HG03521 (cell line): ENCODE data around the gene PCNX4.
A peak's percentile ranks its signal among the peaks of the same experiment; 100 is the strongest.

ENCODE experiments used
- ATAC-seq: cut with Tn5 transposase; IDR thresholded peaks from one replicate; pipeline ENCODE4 v1.9.1; 2021; ENCODE audit warnings: mild to moderate bottlenecking, moderate library complexity; ENCODE audit not compliant: unreplicated experiment

The PCNX4 gene

DNA sequence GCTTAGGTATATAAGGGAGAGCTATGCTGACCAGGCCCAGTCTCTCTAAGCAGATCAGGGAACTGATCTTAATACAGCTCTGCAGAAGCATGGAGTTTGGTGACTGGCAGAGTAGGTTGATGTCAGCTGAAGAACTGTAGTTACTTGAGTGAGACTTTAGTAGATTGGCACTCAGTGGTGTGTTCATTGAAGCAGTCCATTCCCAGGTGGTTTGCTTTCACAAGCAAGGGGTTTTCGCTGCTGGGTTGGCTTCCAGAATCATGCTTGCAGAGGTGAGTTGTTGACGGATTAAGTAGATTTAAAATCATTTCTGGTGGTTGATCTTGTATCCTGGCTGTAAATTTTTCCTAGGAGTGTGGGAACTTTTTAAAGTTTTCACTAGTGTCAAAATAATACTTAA, 80.0 kb downstream of the PCNX4 start:
- no peak for ATAC-seq

- ATAC-seq: no peak
Observed at GRCh38 chr14:60174352-60175254, 82.9 kb downstream of the PCNX4 start.

GRCh38 chr14:60175255-60175902, 83.7 kb downstream of the PCNX4 start:
- no peak for ATAC-seq

DNA sequence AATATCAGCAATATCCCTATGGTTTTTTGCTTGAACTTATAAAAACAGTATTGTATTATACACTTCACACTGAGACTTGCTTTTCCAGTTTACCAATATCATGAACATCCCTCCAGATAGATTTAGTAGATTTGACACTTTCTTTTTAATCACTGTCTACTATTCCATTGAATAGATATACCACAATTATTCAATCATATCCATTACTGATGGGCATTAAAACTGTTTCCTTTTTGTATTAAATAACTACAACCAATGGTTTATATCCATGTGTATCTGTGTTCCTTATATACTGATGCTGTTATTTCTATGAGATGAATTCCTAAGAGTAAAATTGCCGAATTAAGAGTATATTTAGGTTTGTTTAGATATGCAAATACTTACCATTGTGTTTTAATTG, 86.4 kb downstream of the PCNX4 start:
- no peak for ATAC-seq

DNA sequence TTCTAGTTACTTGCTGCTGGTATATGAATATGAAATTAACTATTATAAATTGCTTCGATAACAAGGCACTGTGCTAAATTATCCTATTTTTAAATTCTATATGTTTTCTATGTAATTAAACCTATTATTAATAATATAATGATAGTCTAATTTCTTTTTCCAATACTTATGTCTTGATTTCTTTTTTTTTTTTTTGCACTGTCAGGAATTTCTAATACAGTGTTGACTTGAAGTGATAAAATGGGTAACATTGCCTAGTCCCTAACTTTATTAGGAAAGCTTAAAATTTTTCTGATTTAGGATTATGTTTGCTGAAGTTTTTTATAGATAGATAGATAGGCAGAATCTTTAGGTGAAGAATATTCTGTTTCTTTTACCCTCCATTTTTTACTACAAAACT, 87.1 kb downstream of the PCNX4 start:
- no peak for ATAC-seq

DNA sequence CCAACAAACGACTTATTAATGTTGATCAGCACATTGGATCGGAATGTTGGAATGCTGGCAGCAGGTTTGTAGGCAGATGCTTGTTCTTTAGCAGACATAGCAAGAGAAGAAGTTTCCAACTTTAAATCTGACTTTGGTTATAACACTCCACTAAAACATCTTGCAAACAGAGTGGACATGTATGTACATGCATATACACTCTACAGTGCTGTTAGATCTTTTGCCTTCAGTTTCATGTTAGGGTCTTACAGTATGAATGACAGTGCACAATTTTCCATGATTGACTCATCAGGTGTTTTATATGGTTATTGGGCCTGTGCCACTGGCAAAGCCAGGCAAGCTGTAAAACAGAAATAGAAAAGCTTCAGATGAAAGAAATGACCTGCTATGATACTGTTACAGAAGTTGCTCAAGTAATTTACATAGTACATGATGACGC, 87.7 kb downstream of the PCNX4 start:
- no peak for ATAC-seq

- ATAC-seq: no peak
Observed at GRCh38 chr14:60183138-60183537, 91.4 kb downstream of the PCNX4 start.

GRCh38 chr14:60183741-60184140, 92.0 kb downstream of the PCNX4 start:
- no peak for ATAC-seq

- no peak for ATAC-seq
Observed at GRCh38 chr14:60184146-60184904, 92.6 kb downstream of the PCNX4 start.

DNA sequence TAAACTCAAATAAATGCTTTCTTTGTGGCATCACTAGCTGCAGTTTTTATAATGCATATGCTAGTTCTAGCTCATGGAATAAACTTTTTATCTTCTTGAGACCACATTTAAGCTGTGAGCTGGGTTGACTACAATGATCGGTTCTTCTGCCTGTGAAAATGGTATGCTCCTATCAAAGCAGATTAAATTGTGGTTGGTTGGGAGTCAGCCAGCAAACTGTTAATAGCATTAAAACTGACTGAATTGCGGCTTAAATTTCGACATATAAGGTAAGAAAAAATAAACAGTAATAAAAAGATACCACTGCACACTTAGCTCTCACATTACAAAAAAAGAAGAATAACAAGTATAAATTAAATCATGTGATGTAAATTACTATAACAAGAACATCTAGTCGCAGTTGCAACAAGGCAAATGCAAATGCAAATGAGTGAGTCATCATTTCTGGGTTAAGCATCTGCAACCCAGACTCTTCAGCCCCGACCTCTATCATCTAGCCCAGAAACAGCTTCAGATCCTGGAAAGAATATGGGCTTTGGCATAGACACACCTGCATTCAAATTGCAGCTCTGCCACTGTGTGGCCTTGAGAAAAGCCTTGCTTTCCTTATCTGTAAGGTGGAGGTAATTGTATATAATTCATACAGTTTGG, 93.3 kb downstream of the PCNX4 start:
- ATAC-seq: no peak

- peak; percentile 36 for ATAC-seq
Observed at GRCh38 chr14:60188115-60188514, 96.4 kb downstream of the PCNX4 start.

- ATAC-seq: no peak
Observed at GRCh38 chr14:60188696-60189095, 97.0 kb downstream of the PCNX4 start.

DNA sequence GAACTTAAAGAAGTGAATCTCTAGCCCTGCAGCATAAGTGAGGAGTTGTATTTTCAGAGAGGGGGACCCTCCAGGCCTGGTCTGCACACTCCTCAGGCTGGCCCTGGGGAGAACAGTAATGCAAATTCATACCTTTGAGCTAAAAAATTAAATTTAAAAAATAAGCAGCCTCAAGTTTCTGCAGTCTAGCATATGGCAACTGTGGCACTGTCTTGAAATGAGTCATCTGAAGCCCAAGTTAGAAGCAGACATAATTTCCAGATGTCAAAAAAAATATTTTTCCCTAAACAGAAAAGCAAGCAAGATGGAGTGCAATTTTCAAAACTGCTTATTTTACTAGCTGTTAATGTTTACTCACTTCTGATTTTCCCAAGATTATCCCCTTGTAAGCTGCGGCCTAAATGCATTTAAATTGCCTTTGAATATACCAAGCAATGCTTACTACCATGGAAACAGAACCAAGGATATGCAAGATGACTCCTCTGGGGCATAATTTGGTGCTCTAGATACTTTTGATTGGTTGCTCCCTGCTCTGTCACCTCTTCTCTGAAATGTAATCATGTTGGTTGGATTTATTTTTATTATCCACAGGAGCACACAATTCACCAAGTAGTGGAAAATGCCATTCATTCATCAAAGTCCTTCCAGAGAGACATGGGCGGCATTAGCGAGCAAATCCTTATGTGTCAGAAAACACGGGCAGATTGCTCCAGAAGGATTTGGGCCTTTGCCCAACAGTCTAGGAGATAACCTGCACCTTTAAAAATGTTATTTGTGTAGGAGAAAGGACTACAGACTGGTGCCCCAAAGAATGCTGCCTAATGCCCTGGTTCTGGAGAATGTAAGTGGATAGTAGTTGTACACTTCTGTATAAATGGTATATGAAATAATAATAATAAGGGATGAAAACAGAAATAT, 98.5 kb downstream of the PCNX4 start:
- no peak for ATAC-seq

GRCh38 chr14:60195179-60195810, 103.6 kb downstream of the PCNX4 start:
- ATAC-seq: peak; percentile 77

GRCh38 chr14:60196291-60196690, 104.6 kb downstream of the PCNX4 start:
- no peak for ATAC-seq

GRCh38 chr14:60197629-60198303, 106.0 kb downstream of the PCNX4 start:
- ATAC-seq: no peak

DNA sequence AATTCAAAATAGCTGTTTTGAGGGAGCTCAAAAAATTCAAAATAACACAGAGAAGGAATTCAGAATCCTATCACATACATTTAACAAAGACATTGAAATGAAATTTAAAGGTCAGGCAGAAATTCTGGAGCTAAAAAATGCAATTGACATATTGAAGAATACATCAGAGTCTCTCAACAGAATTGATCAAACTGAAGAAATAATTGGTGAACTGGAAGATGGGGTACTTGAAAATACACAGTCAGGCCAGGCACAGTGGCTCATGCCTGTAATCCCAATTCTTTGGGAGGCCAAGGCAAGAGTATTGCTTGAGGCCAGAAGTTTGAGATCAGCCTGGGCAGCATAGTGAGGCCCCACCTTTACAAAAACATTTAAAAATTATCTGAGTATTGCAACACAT, 107.6 kb downstream of the PCNX4 start:
- ATAC-seq: no peak

DNA sequence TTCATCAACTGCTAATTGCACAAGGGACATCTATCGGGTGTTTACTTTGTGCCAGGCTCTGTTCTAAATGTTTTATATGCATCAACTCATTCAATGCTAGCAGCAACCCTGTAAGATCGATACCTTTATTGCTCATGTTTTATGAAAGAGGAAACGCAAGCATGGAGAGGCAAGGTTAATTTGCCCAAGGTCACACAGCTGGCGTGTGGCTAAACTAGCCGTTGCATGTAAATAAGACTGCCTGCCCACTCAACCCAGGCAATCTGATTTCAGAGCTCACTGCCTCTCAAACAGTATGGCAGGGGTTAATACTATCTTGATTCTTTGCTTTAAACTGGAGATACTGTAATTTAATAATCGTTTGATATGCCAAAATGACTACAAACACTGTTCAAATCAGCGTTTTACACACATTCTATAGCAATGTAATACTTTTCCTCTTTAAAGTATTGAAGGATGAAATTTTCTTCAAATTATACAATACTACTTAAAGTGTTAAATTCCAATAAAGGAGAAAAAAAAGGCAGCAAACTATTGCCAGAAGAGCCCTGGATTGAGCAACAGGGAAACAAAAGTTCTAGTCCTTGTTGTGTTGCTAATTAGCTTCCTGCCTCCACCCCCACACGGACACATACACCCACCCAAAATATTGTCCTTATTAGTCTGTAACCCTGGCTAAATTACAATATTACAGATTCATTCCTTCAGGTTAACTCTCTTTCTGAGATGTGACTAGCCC, 112.5 kb downstream of the PCNX4 start:
- peak; percentile 65 for ATAC-seq
